Subcutaneous abdominal adipose tissue (tissue), 5 donors: ENCODE results near the gene ZNF783.
A peak's percentile ranks its signal among the peaks of the same experiment; 100 is the strongest.
"Not testable (repeated sequence)": the region's sequence is repeated elsewhere in the genome, so short reads cannot be mapped to it uniquely, and the experiment has no call there.

ENCODE experiments used
- H3K27ac ChIP-seq: one replicate; pipeline ENCODE4 v1.7.0; 2013; ENCODE audit warnings: low read depth, mild to moderate bottlenecking, inconsistent platforms, low read length, moderate library complexity
- H3K27me3 ChIP-seq, 5 donors: one replicate each; pipeline ENCODE4 v1.7.0; 2013; ENCODE audit warnings: low read length in 5 of 5, inconsistent platforms in 1 of 5; ENCODE audit not compliant: control insufficient read depth in 5 of 5, insufficient read depth in 4 of 5
- H3K36me3 ChIP-seq, 5 donors: one replicate each; pipeline ENCODE4 v1.7.0; 2013; ENCODE audit warnings: low read length in 5 of 5; ENCODE audit not compliant: control insufficient read depth in 5 of 5, insufficient read depth in 5 of 5
- H3K4me1 ChIP-seq, 5 donors: one replicate each; pipeline ENCODE4 v1.7.0; 2013; ENCODE audit warnings: low read length in 5 of 5, mild to moderate bottlenecking in 3 of 5, moderate library complexity in 1 of 5; ENCODE audit not compliant: control insufficient read depth in 5 of 5, insufficient read depth in 5 of 5
- H3K4me3 ChIP-seq, 5 donors: one replicate each; pipeline ENCODE4 v1.7.0; 2013; ENCODE audit warnings: low read length in 5 of 5, low read depth in 1 of 5
- H3K9ac ChIP-seq, 5 donors: one replicate each; pipeline ENCODE4 v1.7.0; 2013; ENCODE audit warnings: low read length in 5 of 5, mild to moderate bottlenecking in 4 of 5, moderate library complexity in 3 of 5
- H3K9me3 ChIP-seq, 5 donors: one replicate each; pipeline ENCODE4 v1.7.0; 2013; ENCODE audit warnings: low read length in 5 of 5; ENCODE audit not compliant: control insufficient read depth in 5 of 5
- donor health status: healthy.
- donor health status: healthy.
- donor health status: healthy.
- donor health status: healthy.
- donor health status: healthy.

The ZNF783 gene

DNA sequence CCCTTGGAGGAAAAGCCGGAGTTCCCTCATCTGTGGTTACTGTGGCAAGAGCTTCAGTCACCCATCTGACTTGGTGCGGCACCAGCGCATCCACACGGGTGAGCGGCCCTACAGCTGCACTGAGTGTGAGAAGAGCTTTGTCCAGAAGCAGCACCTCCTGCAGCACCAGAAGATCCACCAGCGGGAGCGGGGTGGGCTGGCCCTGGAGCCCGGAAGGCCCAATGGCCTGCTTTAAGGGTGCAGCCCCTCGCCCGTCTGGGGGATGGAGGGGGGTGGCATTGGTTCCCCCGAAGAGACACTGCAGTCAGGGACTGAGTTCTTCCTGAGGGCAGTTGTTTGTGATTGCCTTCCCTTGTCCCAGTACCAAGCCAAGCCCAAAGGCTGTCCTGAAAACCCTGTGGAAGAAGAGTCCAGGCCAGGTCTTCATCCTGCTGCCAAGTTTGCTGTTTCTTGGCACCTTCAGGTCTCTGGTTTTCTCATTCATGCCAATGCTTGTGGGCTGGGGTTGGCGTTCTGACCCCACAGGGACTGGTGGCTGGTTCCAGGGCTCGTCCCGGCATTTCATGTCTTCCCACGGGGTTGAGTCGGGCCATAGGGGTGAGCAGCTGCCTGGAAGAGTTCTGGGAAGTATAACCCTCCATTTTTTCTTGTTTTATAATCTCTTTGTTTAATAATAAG is 7.7 kb upstream of the ZNF783 start:
- Histone ChIP-seq H3K27ac (no peak overlapping the region), H3K4me1 (peaks cover 0 to 14% (median 9%) of the 10 kb centered on the region in 5 donors), H3K9me3 (no peaks in the 10 kb centered on the region)

DNA sequence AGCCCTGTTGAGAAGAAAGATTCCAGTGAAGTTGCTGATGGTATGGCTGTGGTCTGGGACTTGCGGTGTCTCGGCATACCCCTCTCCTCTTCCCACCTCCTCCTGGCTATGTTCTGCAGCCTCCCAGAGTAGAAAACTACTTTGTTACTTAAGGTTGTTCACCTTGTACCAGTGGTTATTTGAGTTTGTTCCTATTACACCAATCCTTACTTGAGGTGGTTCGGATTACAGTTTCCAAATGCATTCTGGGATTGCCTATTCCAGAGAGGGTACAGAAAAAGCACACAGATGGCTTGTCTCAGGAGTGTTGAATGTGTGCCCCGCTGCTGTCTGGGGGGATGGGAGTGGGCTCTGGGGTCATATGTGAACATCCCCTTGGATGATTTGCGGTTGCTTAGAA is 6.8 kb upstream of the ZNF783 start:
- no peak overlapping the region for H3K4me3 ChIP-seq
- no peak overlapping the region for H3K27ac ChIP-seq
- H3K36me3 ChIP-seq = peaks cover 5 to 59% (median 45%) of the 10 kb centered on the region in 5 donors
- no peak overlapping the region for H3K9ac ChIP-seq
- H3K9me3 ChIP-seq = no peaks in the 10 kb centered on the region
- H3K27me3 ChIP-seq = no peaks in the 10 kb centered on the region
- H3K4me1 ChIP-seq = peaks cover 0 to 14% (median 9%) of the 10 kb centered on the region in 5 donors

More for the DNA sequence above, 7.7 kb upstream of the ZNF783 start:
- Histone ChIP-seq H3K36me3 (peaks cover 5 to 62% (median 45%) of the 10 kb centered on the region in 5 donors), H3K27me3 (no peaks in the 10 kb centered on the region), H3K9ac (no peak overlapping the region), H3K4me3 (no peak overlapping the region)

DNA sequence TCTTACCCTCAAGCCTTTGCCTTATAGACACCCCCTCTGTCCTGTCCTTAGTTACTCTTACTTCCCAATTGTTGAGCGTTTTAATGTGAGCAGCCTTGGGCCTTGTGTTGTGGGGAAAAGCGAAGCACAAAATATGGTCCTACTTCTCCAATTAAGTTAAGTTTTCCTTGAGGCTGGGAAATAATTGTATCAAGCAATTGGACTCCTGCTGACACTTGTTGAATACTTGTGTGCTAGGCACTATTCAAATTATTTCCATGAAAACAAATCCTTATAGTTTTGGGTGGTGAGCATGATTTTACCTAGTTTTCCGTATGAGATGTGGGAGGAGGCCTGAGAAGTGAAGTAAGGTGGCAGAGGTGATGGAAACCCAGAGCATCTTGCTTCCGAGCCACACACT is 5.4 kb upstream of the ZNF783 start:
- Histone ChIP-seq H3K27me3 (no peaks in the 10 kb centered on the region), H3K27ac (no peak overlapping the region), H3K4me1 (peaks cover 0 to 20% (median 13%) of the 10 kb centered on the region in 5 donors), H3K36me3 (peaks cover 5 to 49% (median 39%) of the 10 kb centered on the region in 5 donors), H3K9me3 (no peaks in the 10 kb centered on the region), H3K9ac (no peak overlapping the region), H3K4me3 (no peak overlapping the region)

DNA sequence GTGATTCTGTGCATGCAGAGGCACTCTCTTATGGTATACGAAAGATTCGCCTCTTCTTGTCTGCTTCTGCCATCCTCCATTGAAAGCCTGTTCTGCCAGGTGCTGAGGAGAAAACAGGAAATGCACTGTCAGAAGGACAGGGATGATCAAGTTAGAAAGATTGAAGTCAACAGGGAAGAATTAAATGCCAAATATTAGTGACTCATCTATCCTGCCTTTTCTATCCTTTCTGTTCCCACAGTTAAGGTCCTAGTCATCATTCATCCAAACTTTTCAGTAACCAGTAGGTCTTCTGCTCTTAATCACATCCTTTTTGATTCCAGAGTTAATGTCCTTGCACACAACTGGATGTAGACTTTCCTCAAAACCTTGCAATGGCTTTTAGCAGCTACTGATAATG is 4.8 kb upstream of the ZNF783 start:
- Histone ChIP-seq H3K9me3 (no peaks in the 10 kb centered on the region), H3K4me3 (no peak overlapping the region), H3K4me1 (peaks cover 0 to 22% (median 14%) of the 10 kb centered on the region in 5 donors), H3K27ac (no peak overlapping the region), H3K27me3 (no peaks in the 10 kb centered on the region), H3K9ac (no peak overlapping the region), H3K36me3 (peaks cover 5 to 43% (median 37%) of the 10 kb centered on the region in 5 donors)

DNA sequence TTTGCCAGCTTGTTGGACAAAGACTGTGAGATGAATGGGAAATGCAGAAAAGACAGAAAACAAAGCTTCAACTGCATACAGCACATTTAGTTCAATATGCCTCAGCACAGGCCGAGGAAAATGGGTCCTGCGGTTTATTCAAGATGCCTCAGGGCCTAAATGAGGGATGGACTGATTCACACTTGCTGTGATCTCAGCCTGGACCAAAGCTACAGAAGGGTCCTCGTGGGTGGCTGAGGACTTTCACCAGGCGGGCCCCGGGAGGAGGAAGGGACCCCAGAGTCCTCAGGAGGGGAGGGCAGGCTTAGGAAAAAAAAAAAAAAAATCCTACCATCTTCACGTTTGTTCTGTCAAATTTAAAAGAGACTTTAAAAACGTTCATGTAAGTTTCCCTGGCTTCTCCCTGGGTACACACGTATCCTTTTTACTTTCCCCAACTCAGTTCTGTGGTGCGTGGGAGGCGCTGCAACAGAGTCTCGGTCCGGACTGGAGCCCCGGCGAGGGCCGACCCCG is 624 bp upstream of the ZNF783 start:
- H3K9ac ChIP-seq = peak overlapping the region; percentile 9 to 81 (median 71)
- no peaks in the 10 kb centered on the region for H3K27me3 ChIP-seq
- H3K36me3 ChIP-seq = peaks cover 2 to 16% (median 12%) of the 10 kb centered on the region in 5 donors
- peak overlapping the region; percentile 76 for H3K27ac ChIP-seq
- H3K4me3 ChIP-seq = peak overlapping the region; percentile 40 to 72 (median 61)
- no peaks in the 10 kb centered on the region for H3K9me3 ChIP-seq
- H3K4me1 ChIP-seq = peaks cover 0 to 25% (median 16%) of the 10 kb centered on the region in 5 donors

DNA sequence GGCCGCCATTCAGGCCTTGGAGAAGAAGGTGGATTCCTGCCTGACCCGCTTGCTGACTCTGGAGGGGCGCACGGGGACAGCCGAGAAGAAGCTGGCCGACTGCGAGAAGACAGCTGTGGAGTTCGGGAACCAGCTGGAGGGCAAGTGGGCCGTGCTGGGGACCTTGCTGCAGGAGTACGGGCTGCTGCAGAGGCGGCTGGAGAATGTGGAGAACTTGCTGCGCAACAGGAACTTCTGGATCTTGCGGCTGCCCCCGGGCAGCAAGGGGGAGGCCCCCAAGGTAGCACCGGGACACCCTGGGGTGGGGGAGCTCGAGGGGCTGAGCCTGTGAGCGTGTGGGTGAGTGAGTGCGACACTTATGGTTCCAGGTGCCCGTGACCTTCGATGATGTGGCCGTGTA is 4.5 kb downstream of the ZNF783 start:
- Histone ChIP-seq H3K4me1 (peaks cover 0 to 19% (median 13%) of the 10 kb centered on the region in 5 donors), H3K4me3 (no peak overlapping the region), H3K9me3 (no peaks in the 10 kb centered on the region), H3K27ac (no peak overlapping the region), H3K27me3 (no peaks in the 10 kb centered on the region), H3K36me3 (peaks cover 13 to 52% (median 42%) of the 10 kb centered on the region in 5 donors), H3K9ac (no peak overlapping the region)

DNA sequence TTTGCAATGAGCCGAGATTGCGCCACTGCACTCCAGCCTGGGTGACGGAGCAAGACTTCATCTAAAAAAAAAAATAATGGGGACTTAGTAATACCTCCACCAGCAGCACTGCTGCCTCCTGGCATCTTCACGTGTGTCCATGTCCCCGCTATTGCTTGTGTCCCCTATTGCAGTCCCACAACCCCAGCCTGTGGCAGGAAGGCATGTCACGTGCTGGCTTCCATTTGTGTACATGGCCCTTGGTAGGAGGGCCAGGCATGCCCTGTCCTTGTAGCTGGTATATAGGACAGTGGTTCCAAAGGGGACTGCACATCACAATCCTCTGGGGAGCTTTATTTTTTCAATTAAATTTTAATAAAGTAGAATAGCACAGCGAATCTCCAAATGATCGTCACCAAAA is 5.7 kb downstream of the ZNF783 start:
- no peak overlapping the region for H3K9ac ChIP-seq
- H3K36me3 ChIP-seq = peaks cover 16 to 60% (median 50%) of the 10 kb centered on the region in 5 donors
- H3K27ac ChIP-seq = no peak overlapping the region
- no peaks in the 10 kb centered on the region for H3K27me3 ChIP-seq
- H3K9me3 ChIP-seq = no peaks in the 10 kb centered on the region
- peaks cover 0 to 9% (median 5%) of the 10 kb centered on the region in 5 donors for H3K4me1 ChIP-seq
- H3K4me3 ChIP-seq = no peak overlapping the region

DNA sequence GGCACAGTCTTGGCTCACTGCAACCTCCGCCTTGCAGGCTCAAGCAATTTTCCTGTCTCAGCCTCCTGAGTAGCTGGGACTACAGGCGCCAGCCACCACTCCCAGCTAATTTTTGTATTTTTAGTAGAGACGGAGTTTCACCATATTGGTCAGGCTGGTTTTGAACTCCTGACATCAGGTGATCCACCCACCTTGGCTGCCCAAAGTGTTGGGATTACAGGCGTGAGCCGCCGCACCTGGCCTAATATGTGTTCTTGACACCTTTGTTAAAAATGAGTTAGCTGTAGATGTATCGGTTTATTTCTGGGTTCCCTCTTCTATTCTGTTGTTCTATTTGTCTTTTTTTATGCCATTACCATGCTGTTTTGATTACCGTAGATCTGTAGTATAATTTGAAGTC is 12.4 kb downstream of the ZNF783 start:
- H3K9me3 ChIP-seq, H3K4me1 ChIP-seq, H3K27me3 ChIP-seq, H3K4me3 ChIP-seq, H3K9ac ChIP-seq, H3K27ac ChIP-seq: not testable (repeated sequence)
- H3K36me3 ChIP-seq = peaks cover 8 to 62% (median 49%) of the 10 kb centered on the region in 5 donors

DNA sequence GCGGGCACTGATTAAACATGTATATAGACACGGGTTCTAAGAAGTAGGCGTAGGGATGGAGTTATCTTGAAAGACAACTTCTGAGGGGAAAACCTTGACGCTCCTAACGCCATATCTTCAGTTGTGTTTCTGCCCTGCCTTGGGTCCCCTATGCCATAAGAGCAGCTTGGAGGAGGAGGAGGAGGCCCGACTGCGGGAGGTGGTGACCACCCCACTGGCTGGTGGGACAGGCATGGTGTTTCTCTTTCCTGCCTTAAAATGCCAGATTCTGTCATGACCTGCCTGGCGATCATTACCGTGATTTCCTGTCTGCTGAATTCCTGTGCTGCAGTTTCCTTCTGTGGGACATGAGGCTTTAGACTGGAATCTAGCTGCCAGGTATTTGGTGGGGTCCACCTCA is 15.9 kb downstream of the ZNF783 start:
- Histone ChIP-seq H3K9ac (no peak overlapping the region), H3K4me1 (no peaks in the 10 kb centered on the region), H3K36me3 (peaks cover 4 to 67% (median 54%) of the 10 kb centered on the region in 5 donors), H3K9me3 (no peaks in the 10 kb centered on the region), H3K27ac (no peak overlapping the region), H3K4me3 (no peak overlapping the region), H3K27me3 (no peaks in the 10 kb centered on the region)

DNA sequence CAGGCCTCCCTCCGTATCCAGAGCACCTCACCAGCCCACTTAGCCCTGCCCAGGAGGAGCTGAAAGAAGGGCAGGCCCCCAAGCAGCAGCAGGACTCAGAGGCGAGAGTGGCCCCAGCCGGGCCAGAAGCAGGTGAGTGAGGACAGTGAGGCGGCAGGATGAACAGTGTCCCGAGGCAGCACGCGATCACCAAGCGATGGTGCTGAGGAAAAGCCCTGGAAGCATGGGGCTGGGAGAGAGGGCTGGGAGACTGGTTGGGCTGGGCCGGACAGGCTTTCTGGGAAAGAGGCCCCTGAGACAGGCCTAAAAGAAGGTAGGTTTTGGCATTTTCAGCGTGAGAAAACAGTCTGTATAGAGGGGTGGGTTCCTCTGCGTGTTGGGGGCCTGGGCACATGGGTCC is 16.4 kb downstream of the ZNF783 start:
- Histone ChIP-seq H3K36me3 (peaks cover 4 to 68% (median 49%) of the 10 kb centered on the region in 5 donors), H3K9ac (no peak overlapping the region), H3K9me3 (no peaks in the 10 kb centered on the region), H3K27ac (no peak overlapping the region), H3K4me3 (no peak overlapping the region), H3K4me1 (no peaks in the 10 kb centered on the region), H3K27me3 (no peaks in the 10 kb centered on the region)
